CD14-positive monocyte (primary cell): ENCODE measurements around the gene TSPAN15. TPM values are rescaled to one million over a fixed set of nuclear protein-coding genes. Genes with fewer than 3 reads are reported as not detected.

Experiments used
- DNase-seq, 3 donors: peaks; one replicate each; pipeline ENCODE4 v3.0.0-alpha.2; 2011 to 2022
- H2AFZ ChIP-seq: 2 replicates; pipeline ENCODE4 v1.6.0; 2012; ENCODE audit warnings: mild to moderate bottlenecking, low read depth, low read length, inconsistent platforms; ENCODE audit not compliant: insufficient read depth, poor library complexity, severe bottlenecking
- H3K27ac ChIP-seq, 2 donors: 1 replicate in 1 of 2; 2 replicates in 1 of 2; pipeline ENCODE4 v1.5.1; 2012 to 2013; ENCODE audit warnings: low read length in 2 of 2, control low read depth in 1 of 2, inconsistent platforms in 1 of 2, low read depth in 1 of 2, mild to moderate bottlenecking in 1 of 2
- H3K27me3 ChIP-seq, 2 donors: one replicate each; pipeline versions ENCODE4 v1.6.0 to v1.6.1; 2011 to 2013; ENCODE audit warnings: low read length in 2 of 2; ENCODE audit not compliant: control insufficient read depth in 2 of 2, insufficient read depth in 2 of 2
- H3K36me3 ChIP-seq, 2 donors: replicated peaks in 1 of 2; 1 replicate in 1 of 2; 2 replicates in 1 of 2; pipeline versions ENCODE4 v1.5.1 to v1.6.1; 2012 to 2013; ENCODE audit warnings: low read length in 2 of 2, control low read depth in 1 of 2, inconsistent platforms in 1 of 2, mild to moderate bottlenecking in 1 of 2; ENCODE audit not compliant: insufficient read depth in 2 of 2, control insufficient read depth in 1 of 2
- H3K4me1 ChIP-seq, 2 donors: 1 replicate in 1 of 2; 2 replicates in 1 of 2; pipeline versions ENCODE4 v1.5.1 to v1.6.1; 2012 to 2013; ENCODE audit warnings: low read length in 2 of 2, control low read depth in 1 of 2, inconsistent platforms in 1 of 2, mild to moderate bottlenecking in 1 of 2, moderate library complexity in 1 of 2; ENCODE audit not compliant: insufficient read depth in 2 of 2, control insufficient read depth in 1 of 2
- H3K4me2 ChIP-seq: replicated peaks from 2 replicates; pipeline ENCODE3; 2012; ENCODE audit warnings: low read length, moderate library complexity, mild to moderate bottlenecking; ENCODE audit not compliant: poor library complexity, severe bottlenecking; ENCODE audit errors: extremely low read depth
- H3K4me3 ChIP-seq, 3 experiments: fragments of 200-600 bp in 1 of 3; sonication (generic) in 1 of 3; replicated peaks in 1 of 3; 1 replicate in 2 of 3; 2 replicates in 1 of 3; pipeline ENCODE4 v1.5.1; 2011 to 2013; ENCODE audit warnings: low read length in 3 of 3, mild to moderate bottlenecking in 3 of 3, control low read depth in 2 of 3, low read depth in 2 of 3, inconsistent platforms in 1 of 3, moderate library complexity in 1 of 3
- H3K79me2 ChIP-seq: 2 replicates; pipeline ENCODE4 v1.6.0; 2012; ENCODE audit warnings: mild to moderate bottlenecking, control low read depth, inconsistent platforms, low read length, moderate library complexity; ENCODE audit not compliant: insufficient read depth
- H3K9ac ChIP-seq: 2 replicates; pipeline ENCODE4 v1.6.0; 2017; ENCODE audit warnings: low read length, mild to moderate bottlenecking; ENCODE audit not compliant: insufficient read depth, poor library complexity, severe bottlenecking
- H3K9me3 ChIP-seq, 2 donors: replicated peaks in 1 of 2; 1 replicate in 1 of 2; 2 replicates in 1 of 2; pipeline versions ENCODE4 v1.5.1 to v1.6.1; 2012 to 2013; ENCODE audit warnings: low read length in 2 of 2, control low read depth in 1 of 2; ENCODE audit not compliant: control insufficient read depth in 1 of 2, insufficient read depth in 1 of 2
- H4K20me1 ChIP-seq: 2 replicates; pipeline ENCODE4 v1.6.0; 2012; ENCODE audit warnings: mild to moderate bottlenecking, low read length, control low read depth, moderate library complexity; ENCODE audit not compliant: insufficient read depth
- H3K27ac Mint-ChIP-seq, 7 donors: one replicate each; pipeline ENCODE4 v1.8.0; 2020; ENCODE audit warnings: mild to moderate bottlenecking in 7 of 7, mixed read lengths in 7 of 7, moderate library complexity in 6 of 7, inconsistent platforms in 2 of 7
- H3K27me3 Mint-ChIP-seq, 3 donors: one replicate each; pipeline ENCODE4 v1.8.0; 2021 to 2022; ENCODE audit warnings: low read depth in 3 of 3, mild to moderate bottlenecking in 3 of 3, mixed read lengths in 3 of 3, moderate library complexity in 3 of 3, inconsistent platforms in 1 of 3
- H3K36me3 Mint-ChIP-seq, 2 donors: one replicate each; pipeline ENCODE4 v1.8.0; 2020; ENCODE audit warnings: mixed read lengths in 2 of 2, inconsistent platforms in 1 of 2, mild to moderate bottlenecking in 1 of 2
- H3K4me1 Mint-ChIP-seq: one replicate; pipeline ENCODE4 v1.8.0; 2020; ENCODE audit warnings: mild to moderate bottlenecking, mixed read lengths
- H3K4me3 Mint-ChIP-seq, 2 donors: one replicate each; pipeline ENCODE4 v1.8.0; 2020; ENCODE audit warnings: mild to moderate bottlenecking in 2 of 2, mixed read lengths in 2 of 2, moderate library complexity in 1 of 2
- H3K9me3 Mint-ChIP-seq, 7 donors: one replicate each; pipeline ENCODE4 v1.8.0; 2020 to 2022; ENCODE audit warnings: mixed read lengths in 7 of 7, mild to moderate bottlenecking in 6 of 7, moderate library complexity in 6 of 7, inconsistent platforms in 2 of 7
- CTCF ChIP-seq: fragments of 200-600 bp; IDR thresholded peaks from one replicate; pipeline ENCODE4 v1.8.0; 2022; ENCODE audit warnings: antibody characterized with exemption, mild to moderate bottlenecking
- WGBS: methylation state at CpG from one replicate; pipeline ENCODE4 v1.1.5; 2013; ENCODE audit warnings: missing lambda C conversion rate; ENCODE audit not compliant: insufficient coverage; 5-methylcytosine and 5-hydroxymethylcytosine counted together
- intact Hi-C, 2 donors: fragments of 100-400 bp; cut with micrococcal nuclease; formaldehyde crosslinking; loops; one replicate each; pipeline versions ENCODE4 v1.15.0 to v1.15.1; 2023
- polyA plus RNA-seq, 3 donors: library from polyadenylated mRNA; depleted of rRNA in 1 of 3; unstranded in 2 of 3; stranded (reverse) in 1 of 3; fragments of 300-500 nt in 2 of 3; fragments of >200 nt in 1 of 3; fragmentation: Illumina TruSeq in 2 of 3; gene quantifications; 1 replicate in 2 of 3; 2 replicates in 1 of 3; pipeline ENCODE4 v1.2.3, GENCODE V29; 2012 to 2021

TSPAN15 gene
- polyA plus RNA-seq, 3 donors = 0.22 to 0.39 TPM; not detected in 1

GRCh38 chr10:69506487-69506833 is 55.2 kb downstream of the TSPAN15 start:
- Histone ChIP-seq H3K27me3 (peaks cover 0 to 3% of the 10 kb centered on the region in 2 donors), H3K27ac (no peak overlapping the region), H3K4me1 (peaks cover 0 to 4% of the 10 kb centered on the region in 2 donors), H2AFZ (no peak overlapping the region), H4K20me1 (no peaks in the 10 kb centered on the region), H3K9ac (no peak overlapping the region), H3K4me3 (no peak overlapping the region), H3K36me3 (no peaks in the 10 kb centered on the region), H3K9me3 (no peaks in the 10 kb centered on the region), H3K79me2 (no peaks in the 10 kb centered on the region), H3K4me2 (no peak overlapping the region)
- WGBS = 96% methylated on average over 3 of the region's 3 CpGs
- Mint-ChIP-seq H3K27me3 (peaks cover 5 to 20% (median 13%) of the 10 kb centered on the region in 3 donors), H3K27ac (no peak overlapping the region), H3K4me1 (peaks cover 6% of the 10 kb centered on the region), H3K4me3 (no peak overlapping the region), H3K9me3 (no peaks in the 10 kb centered on the region), H3K36me3 (no peaks in the 10 kb centered on the region)
- TF ChIP-seq CTCF = no peak
- intact Hi-C loops = loop anchor here (5.0 kb wide), 2 partner anchors 79 to 99 kb away; no protein-coding TSS in a partner anchor
- no peak for DNase-seq

- 87% methylated on average over 14 of the region's 19 CpGs for WGBS
- H3K27me3 Mint-ChIP-seq = peaks cover 7 to 25% (median 18%) of the 10 kb centered on the region in 3 donors
- peak overlapping the region; percentile 60 to 81 for H3K4me3 Mint-ChIP-seq
- DNase-seq = no peak
- H3K27ac ChIP-seq = no peak overlapping the region
- H3K4me2 ChIP-seq = peak overlapping the region; percentile 60
- peak overlapping the region; percentile 83 for H2AFZ ChIP-seq
- peak overlapping the region in 1 of 3 experiments; percentile 59 for H3K4me3 ChIP-seq
- no peak for TF ChIP-seq CTCF
- no peaks in the 10 kb centered on the region for H3K9me3 Mint-ChIP-seq
- intact Hi-C loops = loop anchor here (5.0 kb wide), 2 partner anchors 80 to 100 kb away; no protein-coding TSS in a partner anchor
- no peaks in the 10 kb centered on the region for H3K79me2 ChIP-seq
- H3K9me3 ChIP-seq = no peaks in the 10 kb centered on the region
- no peak overlapping the region for H3K27ac Mint-ChIP-seq
- peaks cover 0 to 5% of the 10 kb centered on the region in 2 donors for H3K27me3 ChIP-seq
- no peak overlapping the region for H3K9ac ChIP-seq
- peaks cover 6% of the 10 kb centered on the region for H3K4me1 Mint-ChIP-seq
- no peaks in the 10 kb centered on the region for H4K20me1 ChIP-seq
- H3K4me1 ChIP-seq = peaks cover 0 to 4% of the 10 kb centered on the region in 2 donors
- H3K36me3 ChIP-seq = no peaks in the 10 kb centered on the region
- no peaks in the 10 kb centered on the region for H3K36me3 Mint-ChIP-seq
Observed at GRCh38 chr10:69506834-69507713, 55.8 kb downstream of the TSPAN15 start.
